Effector memory CD8-positive, alpha-beta T cell (primary cell): ENCODE data around the gene WDR73.
"Not testable (repeated sequence)": the region's sequence is repeated elsewhere in the genome, so short reads cannot be mapped to it uniquely, and the experiment has no call there.

Experiments used
- ATAC-seq: fragments of 150-1000 bp; cut with Tn5 transposase; replicated peaks from 2 replicates; pipeline ENCODE4 v1.10.0; 2021; ENCODE audit warnings: mild to moderate bottlenecking, moderate library complexity
- DNase-seq, 3 experiments: peaks; one replicate each; pipeline ENCODE4 v3.0.0; 2021
- H3K27ac Mint-ChIP-seq, 2 donors: one replicate each; pipeline ENCODE4 v1.8.0; 2022; ENCODE audit warnings: mild to moderate bottlenecking in 2 of 2, mixed read lengths in 2 of 2, moderate library complexity in 2 of 2
- H3K27me3 Mint-ChIP-seq, 2 donors: one replicate each; pipeline ENCODE4 v1.8.0; 2022; ENCODE audit warnings: mixed read lengths in 2 of 2
- H3K36me3 Mint-ChIP-seq: one replicate; pipeline ENCODE4 v1.8.0; 2022; ENCODE audit warnings: mild to moderate bottlenecking, moderate library complexity, mixed read lengths; ENCODE audit not compliant: insufficient read depth
- H3K4me1 Mint-ChIP-seq, 2 donors: one replicate each; pipeline ENCODE4 v1.8.0; 2022; ENCODE audit warnings: low read depth in 2 of 2, mixed read lengths in 2 of 2
- H3K4me3 Mint-ChIP-seq, 2 donors: one replicate each; pipeline ENCODE4 v1.8.0; 2022; ENCODE audit warnings: mild to moderate bottlenecking in 2 of 2, mixed read lengths in 2 of 2, moderate library complexity in 2 of 2
- H3K9me3 Mint-ChIP-seq, 2 donors: one replicate each; pipeline ENCODE4 v1.8.0; 2022; ENCODE audit warnings: mixed read lengths in 2 of 2
- total RNA-seq, 9 experiments: gene quantifications; one replicate each; lab custom pipeline; 2026; lab: John Stamatoyannopoulos, UW

Gene WDR73
- total RNA-seq = 37.0 to 66.4 (median 49.2) reads per million in 9 experiments

- H3K4me1 Mint-ChIP-seq = peaks cover 20 to 37% of the 10 kb centered on the region in 2 donors
Observed at GRCh38 chr15:84653910-84654688, at the start of gene WDR73. Gene WDR73 (minus strand): TSS chr15:84654283. CDS start chr15:84654274, 9 bp downstream.

GRCh38 chr15:84703808-84704207, 49.7 kb upstream of the WDR73 start:
- Mint-ChIP-seq H3K36me3 (peaks cover 15% of the 10 kb centered on the region), H3K4me1 (peaks cover 44 to 59% of the 10 kb centered on the region in 2 donors), H3K27ac (peak overlapping the region; percentile 12 to 81), H3K9me3 (no peaks in the 10 kb centered on the region), H3K27me3 (no peaks in the 10 kb centered on the region), H3K4me3 (no peak overlapping the region)
- ATAC-seq = no peak
- no peak for DNase-seq

More at GRCh38 chr15:84653910-84654688, at the start of gene WDR73:
- peak; percentile 75 for ATAC-seq
- peaks cover 49% of the 10 kb centered on the region for H3K36me3 Mint-ChIP-seq
- DNase-seq = peak; percentile 97 to 98 (median 98)
- no peaks in the 10 kb centered on the region for H3K27me3 Mint-ChIP-seq
- peak within 1 kb of the TSS; percentile 96 to 98 for H3K27ac Mint-ChIP-seq
- peak within 1 kb of the TSS; percentile 91 to 94 for H3K4me3 Mint-ChIP-seq
- no peaks in the 10 kb centered on the region for H3K9me3 Mint-ChIP-seq

GRCh38 chr15:84702961-84703482, 48.9 kb upstream of the WDR73 start:
- no peaks in the 10 kb centered on the region for H3K27me3 Mint-ChIP-seq
- DNase-seq = no peak
- H3K27ac Mint-ChIP-seq = peak overlapping the region; percentile 12 to 49
- peaks cover 10% of the 10 kb centered on the region for H3K36me3 Mint-ChIP-seq
- peaks cover 45 to 62% of the 10 kb centered on the region in 2 donors for H3K4me1 Mint-ChIP-seq
- ATAC-seq = no peak
- H3K4me3 Mint-ChIP-seq = no peak overlapping the region
- no peaks in the 10 kb centered on the region for H3K9me3 Mint-ChIP-seq

GRCh38 chr15:84699538-84700191, 45.6 kb upstream of the WDR73 start:
- no peaks in the 10 kb centered on the region for H3K27me3 Mint-ChIP-seq

GRCh38 chr15:84697236-84697990, 43.3 kb upstream of the WDR73 start:
- ATAC-seq (no peak), DNase-seq (no peak)
- Mint-ChIP-seq H3K4me1 (peaks cover 24 to 46% of the 10 kb centered on the region in 2 donors), H3K27ac (peak overlapping the region; percentile 6 to 86), H3K27me3 (no peaks in the 10 kb centered on the region), H3K36me3 (peaks cover 4% of the 10 kb centered on the region), H3K4me3 (peak overlapping the region in 1 of 2 donors; percentile 21), H3K9me3 (no peaks in the 10 kb centered on the region)

More at GRCh38 chr15:84699538-84700191, 45.6 kb upstream of the WDR73 start:
- peak overlapping the region in 1 of 2 donors; percentile 86 for H3K27ac Mint-ChIP-seq
- peaks cover 4% of the 10 kb centered on the region for H3K36me3 Mint-ChIP-seq
- DNase-seq (no peak), ATAC-seq (no peak)
- H3K4me1 Mint-ChIP-seq = peaks cover 38 to 60% of the 10 kb centered on the region in 2 donors
- H3K9me3 Mint-ChIP-seq = no peaks in the 10 kb centered on the region
- peak overlapping the region; percentile 2 to 12 for H3K4me3 Mint-ChIP-seq

GRCh38 chr15:84696757-84697156, 42.7 kb upstream of the WDR73 start:
- peaks cover 25 to 50% of the 10 kb centered on the region in 2 donors for H3K4me1 Mint-ChIP-seq
- H3K36me3 Mint-ChIP-seq = peaks cover 4% of the 10 kb centered on the region
- no peak overlapping the region for H3K4me3 Mint-ChIP-seq
- ATAC-seq (no peak), DNase-seq (no peak)
- H3K27ac Mint-ChIP-seq = no peak overlapping the region
- no peaks in the 10 kb centered on the region for H3K27me3 Mint-ChIP-seq
- no peaks in the 10 kb centered on the region for H3K9me3 Mint-ChIP-seq

- Mint-ChIP-seq H3K27ac (peak overlapping the region; percentile 46 to 50), H3K27me3 (no peaks in the 10 kb centered on the region), H3K4me3 (no peak overlapping the region), H3K9me3 (no peaks in the 10 kb centered on the region), H3K36me3 (peaks cover 46% of the 10 kb centered on the region), H3K4me1 (peaks cover 13 to 22% of the 10 kb centered on the region in 2 donors)
- DNase-seq (no peak), ATAC-seq (no peak)
Observed at GRCh38 chr15:84690342-84690741, 36.3 kb upstream of the WDR73 start.

- Mint-ChIP-seq H3K36me3 (peaks cover 50% of the 10 kb centered on the region), H3K9me3 (no peaks in the 10 kb centered on the region), H3K4me1 (peaks cover 13 to 22% of the 10 kb centered on the region in 2 donors), H3K4me3 (no peak overlapping the region), H3K27ac (peak overlapping the region in 1 of 2 donors; percentile 46), H3K27me3 (no peaks in the 10 kb centered on the region)
- DNase-seq (no peak), ATAC-seq (no peak)
Observed at GRCh38 chr15:84689858-84690257, 35.8 kb upstream of the WDR73 start.

- not testable (repeated sequence) for H3K4me3 Mint-ChIP-seq, H3K27ac Mint-ChIP-seq
- H3K36me3 Mint-ChIP-seq = peaks cover 59% of the 10 kb centered on the region
Observed at GRCh38 chr15:84686446-84686845, 32.4 kb upstream of the WDR73 start.

GRCh38 chr15:84685304-84685703, 31.2 kb upstream of the WDR73 start:
- DNase-seq = no peak
- Mint-ChIP-seq H3K9me3 (no peaks in the 10 kb centered on the region), H3K27ac (peak overlapping the region in 1 of 2 donors; percentile 88), H3K36me3 (peaks cover 67% of the 10 kb centered on the region), H3K4me3 (no peak overlapping the region), H3K4me1 (peaks cover 9 to 14% of the 10 kb centered on the region in 2 donors), H3K27me3 (no peaks in the 10 kb centered on the region)
- ATAC-seq = no peak

More at GRCh38 chr15:84686446-84686845, 32.4 kb upstream of the WDR73 start:
- H3K9me3 Mint-ChIP-seq, H3K27me3 Mint-ChIP-seq, ATAC-seq, DNase-seq: not testable (repeated sequence)
- peaks cover 14 to 17% of the 10 kb centered on the region in 2 donors for H3K4me1 Mint-ChIP-seq

GRCh38 chr15:84684092-84684491, 30.0 kb upstream of the WDR73 start:
- Mint-ChIP-seq H3K36me3 (peaks cover 70% of the 10 kb centered on the region), H3K9me3 (no peaks in the 10 kb centered on the region), H3K27me3 (no peaks in the 10 kb centered on the region), H3K4me3 (no peak overlapping the region), H3K27ac (peak overlapping the region in 1 of 2 donors; percentile 80), H3K4me1 (peaks cover 6 to 14% of the 10 kb centered on the region in 2 donors)
- ATAC-seq = no peak
- no peak for DNase-seq

- DNase-seq (no peak), ATAC-seq (peak; percentile 64)
- Mint-ChIP-seq H3K27ac (peak overlapping the region; percentile 79 to 83), H3K4me1 (peaks cover 6 to 11% of the 10 kb centered on the region in 2 donors), H3K9me3 (no peaks in the 10 kb centered on the region), H3K36me3 (peaks cover 62% of the 10 kb centered on the region), H3K27me3 (no peaks in the 10 kb centered on the region), H3K4me3 (no peak overlapping the region)
Observed at GRCh38 chr15:84681831-84682230, 27.7 kb upstream of the WDR73 start.

GRCh38 chr15:84671211-84671610, 17.1 kb upstream of the WDR73 start:
- no peaks in the 10 kb centered on the region for H3K9me3 Mint-ChIP-seq
- no peak overlapping the region for H3K27ac Mint-ChIP-seq
- H3K27me3 Mint-ChIP-seq = no peaks in the 10 kb centered on the region
- H3K4me1 Mint-ChIP-seq = peaks cover 0 to 14% of the 10 kb centered on the region in 2 donors
- no peak for ATAC-seq
- peaks cover 30% of the 10 kb centered on the region for H3K36me3 Mint-ChIP-seq
- no peak overlapping the region for H3K4me3 Mint-ChIP-seq
- no peak for DNase-seq
